Limb (tissue), 2 donors: ENCODE measurements around the gene ENTREP3.
"Not testable (repeated sequence)": the region's sequence is repeated elsewhere in the genome, so short reads cannot be mapped to it uniquely, and the experiment has no call there.

ENCODE experiments used
- DNase-seq, 2 donors: peaks; one replicate each; pipeline ENCODE4 v3.0.0-alpha.2; 2016; ENCODE audit errors: extremely low spot score in 2 of 2

Gene ENTREP3

DNA sequence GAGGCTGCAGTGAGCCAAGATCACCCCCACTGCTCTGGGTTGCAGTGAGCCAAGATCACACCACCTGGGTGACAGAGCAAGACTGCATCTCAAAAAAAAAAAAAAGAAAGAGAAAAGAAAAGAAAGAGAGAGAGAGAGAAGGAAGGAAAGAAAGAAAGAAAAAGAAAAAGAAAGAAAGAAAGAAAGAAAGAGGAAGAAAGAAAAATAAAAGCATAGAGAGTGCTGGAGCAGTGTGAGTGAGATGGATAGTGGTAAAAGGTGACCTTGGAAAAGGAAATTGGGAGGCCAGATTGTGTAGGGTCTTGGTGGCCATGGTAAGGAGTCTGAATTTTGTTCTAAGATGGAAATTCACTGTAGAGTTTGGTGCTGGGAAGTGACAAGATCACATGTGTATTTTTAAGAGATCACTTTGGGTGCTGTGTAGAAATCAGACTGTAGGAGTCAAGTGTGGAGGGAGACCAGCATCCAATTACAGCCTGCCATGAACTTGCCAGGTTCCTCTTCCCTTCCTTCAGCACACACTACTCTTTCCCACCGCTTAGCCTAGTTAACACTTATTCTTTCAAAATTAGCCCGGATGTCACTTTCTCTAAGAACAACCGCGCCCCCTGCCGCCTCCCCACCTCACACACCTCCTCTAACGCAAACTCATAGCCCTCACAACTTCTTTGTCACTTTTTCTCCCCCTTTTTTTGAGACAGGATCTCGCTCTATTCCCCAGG, 28.9 kb downstream of the ENTREP3 start:
- peak; percentile 81 to 86 for DNase-seq

DNA sequence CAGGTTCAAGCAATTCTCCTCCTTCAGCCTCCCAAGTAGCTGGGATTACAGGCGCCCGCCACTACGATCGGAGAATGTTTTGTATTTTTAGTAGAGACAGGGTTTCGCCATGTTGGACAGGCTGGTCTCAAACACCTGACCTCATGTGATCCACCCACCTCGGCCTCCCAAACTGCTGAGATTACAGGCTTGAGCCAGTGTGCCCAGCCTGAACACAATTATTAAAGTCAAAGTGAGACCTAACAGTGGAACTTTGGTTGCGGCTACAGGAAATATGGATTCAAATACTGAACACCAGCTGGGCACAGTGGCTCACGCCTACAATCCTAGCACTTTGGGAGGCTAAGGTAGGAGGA, 29.9 kb downstream of the ENTREP3 start:
- DNase-seq = not testable (repeated sequence)

DNA sequence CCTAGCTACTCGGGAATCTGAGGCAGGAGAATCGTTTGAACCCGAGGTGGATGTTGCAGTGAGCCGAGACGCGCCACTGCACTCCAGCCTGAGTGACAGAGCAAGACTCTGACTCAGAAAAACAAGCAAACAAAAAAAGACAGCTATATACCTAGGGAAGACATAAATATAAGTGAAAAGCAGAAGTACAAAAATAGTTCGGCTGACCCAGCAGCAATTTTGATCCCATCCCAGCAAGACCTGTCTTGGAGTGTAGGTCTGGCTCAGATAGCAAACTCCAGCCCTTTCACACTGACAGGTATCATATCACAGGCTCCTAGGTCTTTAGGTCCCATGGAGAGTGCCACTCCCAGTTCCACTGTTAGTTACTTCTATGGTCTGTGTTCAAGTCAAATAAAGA, 32.2 kb downstream of the ENTREP3 start:
- DNase-seq = no peak

DNA sequence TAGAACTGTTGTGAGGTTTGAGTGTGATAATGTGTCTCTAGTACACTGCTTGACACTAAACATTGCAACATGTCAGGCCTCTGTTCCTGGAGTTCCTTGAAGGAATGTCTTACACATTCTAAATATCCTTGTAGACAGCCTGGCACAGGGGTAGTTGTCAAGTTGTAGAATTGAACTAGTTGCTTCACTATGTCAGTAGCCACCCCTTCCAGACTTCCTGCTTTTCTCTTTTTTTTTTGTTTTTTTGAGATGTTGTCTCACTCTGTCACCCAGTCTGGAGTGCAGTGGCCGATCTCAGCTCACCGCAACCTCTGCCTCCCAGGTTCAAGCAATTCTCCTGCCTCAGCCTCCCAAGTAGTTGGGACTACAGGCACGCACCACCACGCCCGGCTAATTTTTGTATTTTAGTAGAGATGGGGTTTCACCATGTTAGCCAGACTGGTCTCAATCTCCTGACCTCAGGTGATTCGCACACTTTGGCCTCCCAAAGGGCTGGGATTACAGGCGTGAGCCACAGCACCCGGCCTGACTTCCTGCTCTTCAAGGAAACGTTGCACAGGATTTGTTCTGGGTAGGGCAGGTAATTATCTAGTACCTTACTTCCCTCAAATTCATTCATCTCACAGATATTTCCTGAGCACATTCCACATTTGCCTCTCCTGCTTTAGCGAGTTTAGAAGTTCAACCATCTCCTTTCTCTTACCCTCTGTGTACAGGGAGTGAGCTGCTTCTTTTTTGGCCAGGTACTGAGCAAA, 34.9 kb downstream of the ENTREP3 start:
- not testable (repeated sequence) for DNase-seq

DNA sequence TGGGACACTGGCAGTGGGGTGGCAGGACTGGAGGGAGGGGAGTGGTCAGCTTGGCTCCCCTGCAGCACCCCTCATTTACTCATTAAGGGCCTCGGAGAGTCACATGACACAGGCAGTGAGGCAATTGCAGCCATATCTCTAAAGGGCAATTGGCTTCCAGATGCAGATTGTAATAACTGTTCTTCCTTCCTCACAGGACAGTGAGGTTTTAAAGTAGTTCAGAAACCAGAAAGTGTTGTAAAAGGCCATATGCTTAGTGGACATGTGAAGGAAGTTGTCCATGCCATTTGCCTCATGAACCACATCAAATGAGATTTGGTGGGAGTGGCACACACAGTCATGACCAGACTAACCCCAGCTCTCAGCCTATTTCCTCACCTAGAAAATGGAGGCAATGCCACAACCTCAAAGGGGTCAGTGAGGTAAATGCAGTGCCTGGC, 35.7 kb downstream of the ENTREP3 start:
- DNase-seq = no peak

DNA sequence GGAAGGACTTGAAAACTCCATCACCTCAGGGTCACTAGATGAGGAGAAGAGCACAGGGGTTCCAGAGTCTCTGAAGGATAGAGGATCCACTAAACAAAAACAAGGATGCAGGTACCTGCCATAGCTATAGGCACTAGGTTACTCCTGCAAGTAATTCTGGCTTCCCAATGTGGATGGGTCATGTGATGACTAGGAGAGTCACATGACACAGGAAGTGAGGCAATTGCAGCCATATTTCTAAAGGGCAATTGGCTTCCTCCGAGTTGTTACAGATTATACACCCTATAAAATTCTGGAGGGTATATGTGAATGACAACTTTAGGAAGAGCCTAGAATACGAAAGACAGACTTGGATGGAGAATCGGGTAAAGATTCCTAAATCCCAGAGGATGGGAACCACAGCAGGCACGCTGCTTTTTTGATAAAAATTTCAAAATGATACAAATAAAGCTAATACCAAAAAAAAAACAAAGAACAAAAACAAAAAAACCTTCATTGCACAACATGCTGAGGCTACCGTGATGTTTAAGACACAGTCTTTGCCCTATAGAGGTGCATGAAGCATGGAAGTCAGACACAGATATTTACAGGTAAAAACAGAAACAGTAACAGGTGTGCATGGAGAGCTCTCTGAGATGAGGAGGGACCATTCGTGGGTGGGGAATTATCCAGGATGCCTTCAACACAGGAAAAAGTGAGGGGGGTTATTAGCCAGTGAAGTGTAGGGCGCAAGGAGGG, 36.3 kb downstream of the ENTREP3 start:
- peak; percentile 53 to 66 for DNase-seq

DNA sequence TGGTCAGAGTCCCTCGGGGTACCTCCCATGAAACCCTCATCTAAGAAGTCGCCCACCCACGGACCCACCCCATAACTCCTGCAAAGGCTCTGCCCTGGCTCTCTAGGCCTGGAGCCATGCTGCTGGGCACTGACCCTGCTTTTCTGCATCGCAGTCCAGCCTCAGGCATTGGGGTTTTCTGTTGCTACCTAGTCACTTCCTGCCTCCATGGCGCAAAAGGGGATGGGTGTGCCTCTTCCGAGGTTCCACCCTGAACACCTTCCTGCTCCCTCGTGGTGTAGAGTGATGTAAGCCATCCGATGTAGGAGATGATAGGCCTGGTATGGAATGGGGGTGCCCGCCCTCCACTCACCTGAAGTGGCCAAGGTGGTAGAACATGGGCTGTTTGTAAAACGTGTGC, 40.6 kb downstream of the ENTREP3 start:
- DNase-seq = not testable (repeated sequence)

DNA sequence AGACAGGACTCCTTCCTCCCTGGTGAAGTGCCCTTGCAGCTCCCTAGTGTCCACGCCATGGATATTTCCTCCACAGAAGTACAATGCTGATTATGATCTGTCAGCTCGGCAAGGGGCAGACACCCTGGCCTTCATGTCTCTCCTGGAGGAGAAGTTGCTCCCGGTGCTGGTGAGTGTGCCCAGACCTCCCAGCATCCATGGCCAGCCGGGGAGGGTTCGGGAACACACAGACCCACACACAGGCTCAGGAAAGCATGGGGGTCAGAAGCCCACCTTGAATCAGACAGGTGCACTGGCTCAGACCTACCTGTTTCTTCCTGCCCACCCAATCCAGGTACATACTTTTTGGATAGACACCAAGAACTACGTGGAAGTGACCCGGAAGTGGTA, 43.2 kb downstream of the ENTREP3 start:
- not testable (repeated sequence) for DNase-seq

DNA sequence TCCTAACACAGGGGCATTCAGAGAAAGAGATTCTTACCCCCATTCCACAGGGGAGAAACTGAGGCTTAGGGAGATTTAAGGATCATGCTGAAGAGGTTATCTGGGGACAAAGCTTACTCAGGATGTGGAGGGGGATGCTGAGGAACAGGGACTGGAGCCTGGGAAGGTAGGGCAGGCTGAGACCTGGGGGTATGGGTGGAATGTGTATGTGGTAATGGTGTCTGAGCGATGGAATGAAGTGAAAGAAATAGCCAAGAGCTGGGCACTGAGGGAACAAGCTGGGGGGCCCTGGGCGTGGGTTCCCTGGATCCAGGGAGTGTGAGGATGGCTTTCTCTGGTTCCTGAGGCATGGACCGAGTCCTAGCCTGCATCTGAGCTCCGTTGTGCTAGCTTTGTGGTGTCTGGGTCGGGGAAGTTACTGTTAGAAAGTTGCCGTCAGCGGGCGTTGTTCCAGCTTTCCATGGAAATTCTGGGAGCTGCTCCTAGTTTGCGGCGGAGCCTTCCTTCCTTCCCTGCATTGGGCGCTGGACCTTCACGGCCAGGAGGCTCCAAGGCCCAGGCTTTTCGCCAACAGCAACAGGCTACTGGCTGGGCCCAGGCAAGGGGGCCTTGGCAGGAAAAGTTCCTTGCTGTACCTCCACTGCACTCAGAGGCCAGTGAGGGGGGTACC, 43.8 kb downstream of the ENTREP3 start:
- peak; percentile 45 to 78 for DNase-seq

DNA sequence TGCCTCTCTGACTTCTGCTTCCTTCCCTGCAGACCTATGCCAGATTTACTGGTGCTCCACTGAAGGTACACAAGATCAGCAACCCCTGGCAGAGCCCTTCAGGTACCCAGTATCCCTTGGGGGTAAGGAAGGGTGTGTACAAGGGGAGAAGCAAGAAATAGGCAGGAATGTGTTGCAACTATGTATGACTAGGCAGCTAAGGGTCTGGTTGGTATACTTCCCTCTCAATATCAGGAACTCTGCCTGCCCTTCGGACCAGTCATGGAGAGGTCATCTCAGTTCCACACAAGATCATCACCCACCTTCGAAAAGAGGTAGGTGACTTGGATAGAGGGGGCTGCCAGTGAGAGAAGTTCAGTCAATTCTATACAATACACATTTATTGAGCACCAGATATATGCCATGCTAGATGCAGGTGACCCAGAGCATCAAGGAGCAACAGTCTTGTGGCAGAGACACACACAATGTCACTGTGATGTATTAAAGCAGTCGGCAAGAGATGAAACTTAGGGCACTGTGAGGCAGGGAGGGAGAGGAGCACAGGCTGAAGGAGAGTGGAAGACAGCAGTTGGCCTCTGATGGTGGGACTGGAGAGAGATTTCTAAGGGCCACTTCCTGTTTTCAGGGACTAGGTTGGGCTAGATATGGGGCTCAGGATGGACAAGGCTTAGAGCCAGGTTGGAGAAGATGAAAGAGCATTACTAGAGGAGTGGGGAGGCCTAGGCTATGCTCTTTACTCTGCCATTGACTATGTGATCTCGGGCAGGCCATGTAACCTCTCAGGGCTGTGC, 44.8 kb downstream of the ENTREP3 start:
- DNase-seq = no peak

DNA sequence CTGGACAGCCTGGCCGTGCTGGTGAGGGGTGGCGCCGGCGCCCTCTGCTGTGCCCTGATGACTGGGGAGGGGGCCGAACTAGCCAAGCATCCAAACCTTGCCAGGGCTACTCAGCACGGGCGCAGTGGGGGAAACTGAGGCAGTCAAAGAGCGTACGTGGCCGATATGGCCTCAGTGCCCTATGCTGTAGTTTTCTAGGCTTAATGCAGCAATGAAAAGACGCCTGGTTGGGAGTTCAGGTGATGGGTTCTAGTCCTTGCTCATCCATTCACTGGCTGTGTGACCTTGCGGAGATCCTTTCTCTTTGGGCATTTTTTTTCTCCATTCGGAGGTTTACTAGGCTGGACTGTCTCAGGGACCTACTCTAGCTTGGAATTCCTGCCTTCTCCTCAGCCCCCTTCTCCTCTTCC, 46.0 kb downstream of the ENTREP3 start:
- DNase-seq = no peak

DNA sequence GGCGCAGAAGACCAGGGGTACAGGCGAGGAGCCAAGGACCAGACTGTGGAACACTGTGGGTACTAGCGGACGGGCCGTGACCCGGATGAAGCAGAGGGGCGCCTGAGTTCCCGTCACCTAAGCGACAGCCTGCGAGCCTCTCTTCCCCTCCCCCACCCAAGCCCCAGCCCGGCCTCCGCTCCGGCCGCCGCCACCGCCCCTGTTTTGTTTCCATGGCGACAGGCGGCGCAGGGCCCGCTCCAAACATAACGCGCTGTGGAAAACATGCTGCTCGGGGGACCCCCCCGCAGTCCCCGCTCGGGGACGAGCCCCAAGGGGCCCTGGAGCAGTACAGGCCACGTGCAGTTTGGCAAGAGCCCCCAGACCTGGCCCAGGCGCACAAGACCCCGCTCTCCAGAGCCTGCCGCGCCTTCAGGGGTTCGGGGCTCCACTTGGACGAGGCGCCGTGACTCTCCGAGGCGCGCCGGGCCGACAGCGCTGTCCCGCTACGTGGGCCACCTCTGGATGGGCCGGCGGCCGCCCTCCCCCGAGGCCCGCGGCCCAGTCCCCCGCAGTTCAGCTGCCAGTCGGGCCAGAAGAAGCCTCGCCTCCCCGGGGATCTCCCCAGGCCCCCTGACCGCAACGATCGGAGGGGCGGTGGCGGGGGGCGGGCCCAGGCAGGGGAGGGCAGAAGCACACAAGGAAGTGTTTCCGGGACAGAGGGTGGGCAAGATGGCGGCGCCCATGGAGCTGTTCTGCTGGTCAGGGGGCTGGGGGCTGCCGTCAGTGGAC, 46.6 kb downstream of the ENTREP3 start, which contains the start of gene MTX1:
Gene MTX1, plus strand, starts transcription at position 155 of the 771 bp plus-strand sequence. Its CDS starts 110 bp downstream, at position 265.
- DNase-seq = peak; percentile 91 to 95

DNA sequence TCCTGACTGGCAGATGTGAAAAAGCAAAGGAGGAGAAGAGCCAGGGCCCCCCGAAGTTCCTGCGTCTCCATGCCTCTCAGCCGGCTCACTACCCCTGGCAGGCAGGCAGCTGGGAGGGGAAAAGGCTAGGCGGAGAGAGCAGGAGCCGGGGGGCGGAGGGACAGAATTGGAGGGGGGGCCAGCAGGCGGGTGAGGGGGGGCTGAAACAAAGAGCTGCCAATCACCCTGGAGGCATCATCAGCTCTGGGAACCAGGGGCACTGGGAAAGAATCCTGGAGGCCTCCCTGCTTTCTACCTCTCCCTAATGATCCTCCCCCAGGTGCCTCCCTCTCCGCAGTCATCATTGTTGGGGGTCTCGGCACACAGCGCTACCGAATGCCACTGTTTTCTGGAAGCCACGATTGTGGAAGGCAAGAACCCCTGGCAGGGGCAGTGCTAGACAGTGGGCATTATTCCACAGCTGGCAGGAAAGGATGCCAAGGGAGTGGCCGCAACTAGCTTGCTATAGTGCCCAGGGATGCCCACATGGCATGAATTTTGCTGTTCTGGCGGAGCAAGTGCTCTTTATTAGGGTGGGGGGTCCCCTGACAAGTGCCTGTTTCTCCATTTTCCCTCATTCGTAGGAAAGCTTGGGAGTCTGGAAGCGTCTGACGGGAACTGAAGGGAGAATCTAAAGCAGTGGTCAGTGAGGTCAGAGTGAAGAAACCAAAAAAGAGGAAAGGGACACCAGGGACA, 47.3 kb downstream of the ENTREP3 start, which contains the start of gene THBS3:
Gene THBS3, minus strand, starts transcription at position 92 of the 735 bp plus-strand sequence. Its CDS starts 21 bp downstream, at position 71.
- peak; percentile 77 to 85 for DNase-seq

DNA sequence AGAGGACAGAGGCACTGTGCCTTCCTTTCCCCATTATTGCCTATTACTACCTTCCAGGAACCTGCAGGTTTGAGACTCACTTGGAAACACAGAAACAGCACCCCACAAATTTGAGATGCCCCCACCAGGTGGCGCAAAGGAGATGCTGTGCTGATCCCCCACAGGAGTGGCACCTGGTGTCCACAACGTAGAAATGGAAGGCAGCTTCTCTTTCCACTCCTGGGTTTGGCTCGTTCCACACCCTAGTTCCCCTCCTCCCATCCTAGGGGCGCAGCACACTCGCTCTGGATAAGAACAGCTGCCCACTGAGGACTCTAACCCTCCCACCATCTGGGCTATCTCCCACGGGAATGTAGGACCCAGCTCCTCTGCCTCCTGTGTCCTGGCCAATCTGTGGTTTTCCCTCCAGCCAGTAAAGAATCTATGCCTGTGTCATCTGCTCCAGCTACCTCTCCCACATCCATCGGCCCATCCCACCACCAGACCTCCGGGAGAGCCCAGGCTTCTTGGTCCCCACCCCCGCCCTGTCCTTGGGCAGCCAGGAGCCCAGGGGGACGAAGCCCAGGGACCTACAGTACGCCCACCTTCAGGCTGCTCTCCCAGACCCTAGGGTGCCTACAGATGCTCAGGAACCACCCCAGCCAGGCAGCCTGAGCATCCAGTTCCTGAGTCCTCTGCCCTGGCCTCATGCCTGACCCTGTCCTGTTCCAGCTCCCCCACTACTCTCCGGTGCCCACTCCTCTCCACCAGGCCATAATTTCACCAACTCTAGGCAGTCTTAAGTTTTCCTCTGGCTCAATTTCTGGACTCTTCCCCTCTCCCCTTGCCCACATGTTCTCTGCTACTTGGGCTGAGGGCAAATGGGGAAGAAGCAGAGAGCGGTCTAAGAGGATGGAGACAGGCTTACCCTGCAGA, 48.1 kb downstream of the ENTREP3 start:
- DNase-seq = peak; percentile 75 to 91

DNA sequence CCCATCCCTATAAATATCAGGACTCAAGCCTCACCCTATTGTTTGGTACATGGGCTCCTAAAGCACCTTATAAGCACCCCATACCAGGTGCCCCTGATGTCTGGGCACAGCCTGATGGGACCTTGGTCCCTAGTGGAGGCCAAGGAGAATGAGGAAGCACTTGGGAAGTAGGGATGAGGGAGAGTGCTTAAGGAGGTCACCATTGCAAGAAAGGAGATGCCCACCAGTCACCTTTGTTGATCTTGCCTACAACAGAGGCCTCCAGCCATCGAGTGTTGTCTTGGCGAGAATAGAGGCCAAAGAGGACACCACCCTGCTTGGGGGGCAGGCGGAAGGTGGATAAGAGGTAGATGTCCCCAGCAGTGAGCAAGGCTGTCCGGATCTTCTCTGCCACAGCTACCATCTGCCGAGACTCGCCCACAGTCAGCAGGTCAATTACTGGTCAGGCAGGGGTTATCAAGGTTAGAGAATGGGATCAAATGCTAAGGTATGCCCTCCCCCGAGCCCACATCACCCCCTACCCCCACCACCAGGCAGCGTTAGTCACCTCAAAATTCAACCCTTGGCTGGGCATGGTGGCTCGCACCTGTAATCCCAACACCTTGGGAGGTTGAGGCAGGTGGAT, 49.2 kb downstream of the ENTREP3 start:
- peak in 1 of 2 donors; percentile 29 for DNase-seq

DNA sequence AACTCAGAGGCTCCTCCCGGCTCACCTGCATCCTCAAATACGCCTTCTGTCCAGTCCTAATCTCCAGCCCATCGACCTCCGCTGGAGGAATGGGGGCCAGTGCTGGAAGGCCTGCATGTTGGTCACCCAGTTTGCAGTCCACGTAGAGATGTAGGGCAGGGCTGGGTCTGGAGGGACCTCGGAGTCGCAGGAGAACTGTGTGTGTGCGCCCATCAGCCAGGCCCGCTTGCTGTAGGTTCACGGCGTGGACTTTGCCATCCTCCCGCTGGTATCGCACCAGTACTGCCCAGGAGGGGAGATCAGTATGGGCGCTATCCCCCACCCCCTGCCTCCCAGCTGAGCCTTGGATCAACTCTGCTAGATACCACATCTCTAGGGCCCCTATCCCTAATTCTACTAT, 50.2 kb downstream of the ENTREP3 start:
- DNase-seq = peak in 1 of 2 donors; percentile 26

DNA sequence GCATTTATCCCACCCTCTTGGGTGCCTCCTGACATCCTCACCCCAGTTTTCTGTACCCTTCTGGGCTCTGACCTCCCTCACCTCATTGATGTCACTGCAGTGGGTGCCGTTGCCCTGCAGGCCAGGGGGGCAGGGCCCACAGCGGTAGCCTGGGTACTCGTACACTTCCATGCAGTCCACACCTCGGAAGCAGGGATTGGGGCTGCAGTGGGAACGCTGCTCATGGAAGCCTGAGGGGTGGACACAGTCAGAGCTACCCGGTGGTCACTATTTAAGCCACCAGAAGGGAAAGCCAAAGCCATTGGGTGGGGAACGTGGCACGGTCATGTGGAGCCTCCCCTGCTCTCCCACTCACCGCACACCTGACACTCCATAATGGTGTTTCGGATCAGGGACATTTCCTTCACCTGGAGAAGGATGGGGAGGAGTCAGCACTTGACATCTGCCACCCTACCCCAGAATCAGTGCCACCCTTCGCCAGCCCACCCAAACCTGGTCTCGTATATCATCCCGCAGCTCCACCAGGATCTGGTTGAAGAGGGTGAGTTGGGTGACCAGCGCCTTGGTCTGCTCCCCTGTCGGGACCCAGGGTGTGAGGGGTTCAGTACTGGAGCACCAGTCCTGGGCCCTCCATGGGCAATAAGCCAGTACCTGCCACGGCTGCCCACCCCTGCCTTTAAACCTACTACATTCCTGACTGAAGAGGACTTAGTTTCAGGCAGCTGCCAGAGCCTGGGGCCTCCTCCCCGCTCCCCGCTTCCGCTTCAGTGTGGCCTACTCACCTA, 52.4 kb downstream of the ENTREP3 start:
- DNase-seq = peak in 1 of 2 donors; percentile 27
